Measurements from ENCODE around the gene WWP2. TPM values are rescaled to one million over a fixed set of nuclear protein-coding genes. Genes with fewer than 3 reads are reported as not detected.

Gene WWP2
- total RNA-seq, 1 donor from 2014 or later: 16.9 TPM

GRCh38 chr16:69867784-69868560 lies 105.8 kb downstream of the WWP2 start:
- no peak for DNase-seq (ENCODE audit: low read depth)
- TF ChIP-seq CTCF (conservative IDR thresholded peaks at IDR 0.05; ENCODE audit: low read depth, low read length): no peak
- no peak overlapping the region for H3K4me3 ChIP-seq (ENCODE audit: low read depth, low read length)

GRCh38 chr16:69870761-69871160 lies 108.6 kb downstream of the WWP2 start:
- no peak for DNase-seq (ENCODE audit: low read depth)
- H3K4me3 ChIP-seq (ENCODE audit: low read depth, low read length): no peak overlapping the region
- no peak for TF ChIP-seq CTCF (conservative IDR thresholded peaks at IDR 0.05; ENCODE audit: low read depth, low read length)

DNA sequence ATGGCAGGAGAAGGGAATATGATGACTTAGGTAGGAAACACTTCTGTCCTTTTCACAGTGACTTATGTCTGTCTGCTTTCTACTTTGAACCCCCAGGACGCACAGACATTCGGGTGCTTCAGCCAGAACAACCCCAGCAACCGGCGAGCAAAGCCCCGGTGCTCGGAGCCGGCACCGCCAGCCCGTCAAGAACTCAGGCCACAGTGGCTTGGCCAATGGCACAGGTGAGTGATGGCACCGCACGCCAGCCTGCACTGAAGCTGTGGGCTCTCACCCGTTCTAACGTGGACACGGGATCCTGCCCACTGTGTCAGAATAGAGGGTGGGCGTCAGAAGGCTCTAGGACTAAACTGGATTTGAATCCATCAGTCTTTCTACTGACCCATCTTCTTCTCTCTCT lies 109.6 kb downstream of the WWP2 start:
- no peak for TF ChIP-seq CTCF (conservative IDR thresholded peaks at IDR 0.05; ENCODE audit: low read depth, low read length)
- no peak overlapping the region for H3K4me3 ChIP-seq (ENCODE audit: low read depth, low read length)
- DNase-seq (ENCODE audit: low read depth): no peak

DNA sequence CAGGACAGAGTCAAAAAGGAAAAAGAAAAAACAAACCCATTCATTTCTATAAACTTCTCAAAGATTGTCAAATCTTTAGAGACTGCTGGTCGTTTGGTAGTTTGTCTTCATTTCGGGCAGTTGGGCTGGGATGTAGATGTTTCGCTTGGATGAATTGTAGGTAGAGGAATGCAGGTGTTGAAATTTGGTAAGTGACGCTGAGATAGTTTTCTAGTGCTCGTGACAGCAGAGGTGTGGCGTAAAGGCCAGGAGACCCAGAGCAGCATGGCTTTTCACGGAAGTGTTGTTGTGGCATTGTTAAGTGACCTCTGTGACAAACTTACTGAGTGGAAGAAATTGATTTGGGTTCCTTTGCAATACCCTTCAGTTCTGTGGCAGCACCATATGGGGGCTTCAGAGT lies 110.8 kb downstream of the WWP2 start:
- DNase-seq (ENCODE audit: low read depth): no peak
- no peak for TF ChIP-seq CTCF (conservative IDR thresholded peaks at IDR 0.05; ENCODE audit: low read depth, low read length)
- no peak overlapping the region for H3K4me3 ChIP-seq (ENCODE audit: low read depth, low read length)

DNA sequence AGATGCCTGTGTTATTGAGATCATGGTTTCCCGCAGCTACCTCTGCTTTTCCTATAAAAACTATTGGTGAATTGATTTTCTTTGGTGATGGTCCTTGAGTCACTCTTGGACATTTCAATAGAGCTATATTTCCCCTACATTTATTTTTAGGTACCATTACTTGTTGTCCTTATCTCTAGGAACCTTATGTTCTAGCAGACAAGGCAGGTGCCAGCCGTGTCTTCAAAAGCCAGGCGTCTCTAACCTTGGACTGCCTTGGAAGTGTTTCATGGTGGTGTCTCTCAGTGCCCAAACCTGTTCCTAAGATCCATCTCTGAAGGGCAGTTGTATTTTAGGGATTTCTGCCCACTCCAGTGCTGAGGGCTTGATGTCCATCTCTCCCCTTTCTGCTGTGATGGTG lies 111.7 kb downstream of the WWP2 start:
- no peak overlapping the region for H3K4me3 ChIP-seq (ENCODE audit: low read depth, low read length)
- DNase-seq (ENCODE audit: low read depth): no peak
- no peak for TF ChIP-seq CTCF (conservative IDR thresholded peaks at IDR 0.05; ENCODE audit: low read depth, low read length)

- DNase-seq (ENCODE audit: low read depth): no peak
- no peak for TF ChIP-seq CTCF (conservative IDR thresholded peaks at IDR 0.05; ENCODE audit: low read depth, low read length)
- no peak overlapping the region for H3K4me3 ChIP-seq (ENCODE audit: low read depth, low read length)
Measured at GRCh38 chr16:69874271-69874670, 112.1 kb downstream of the WWP2 start.

GRCh38 chr16:69880640-69881133 lies 118.6 kb downstream of the WWP2 start:
- no peak for TF ChIP-seq CTCF (conservative IDR thresholded peaks at IDR 0.05; ENCODE audit: low read depth, low read length)
- H3K4me3 ChIP-seq (ENCODE audit: low read depth, low read length): no peak overlapping the region
- DNase-seq (ENCODE audit: low read depth): no peak

All from epithelial cell of proximal tubule (primary cell).